ENCODE data around the gene HAPLN3.

The HAPLN3 gene

GRCh38 chr15:88864861-88865497, 30.4 kb downstream of the HAPLN3 start:
- DNase-seq (ENCODE audit: low spot score): no peak

- DNase-seq (ENCODE audit: low spot score): no peak
Measured at GRCh38 chr15:88863412-88863811, 31.9 kb downstream of the HAPLN3 start.

GRCh38 chr15:88860212-88860611, 35.1 kb downstream of the HAPLN3 start:
- DNase-seq (ENCODE audit: low spot score): no peak

- DNase-seq (ENCODE audit: low spot score): no peak
Measured at GRCh38 chr15:88859550-88859949, 35.8 kb downstream of the HAPLN3 start.

- no peak for DNase-seq (ENCODE audit: low spot score)
Measured at GRCh38 chr15:88858934-88859333, 36.4 kb downstream of the HAPLN3 start.

- DNase-seq (ENCODE audit: low spot score): no peak
Measured at GRCh38 chr15:88852476-88852875, 42.9 kb downstream of the HAPLN3 start.

- DNase-seq (ENCODE audit: low spot score): no peak
Measured at GRCh38 chr15:88849376-88850072, 45.8 kb downstream of the HAPLN3 start.

GRCh38 chr15:88848203-88848602, 47.1 kb downstream of the HAPLN3 start:
- DNase-seq (ENCODE audit: low spot score): no peak

- no peak for DNase-seq (ENCODE audit: low spot score)
Measured at GRCh38 chr15:88847144-88847543, 48.2 kb downstream of the HAPLN3 start.

GRCh38 chr15:88845616-88846015, 49.7 kb downstream of the HAPLN3 start:
- DNase-seq (ENCODE audit: low spot score): no peak

GRCh38 chr15:88844749-88845386, 50.5 kb downstream of the HAPLN3 start:
- no peak for DNase-seq (ENCODE audit: low spot score)

GRCh38 chr15:88843334-88843733, 52.0 kb downstream of the HAPLN3 start:
- DNase-seq (ENCODE audit: low spot score): no peak

- DNase-seq (ENCODE audit: low spot score): no peak
Measured at GRCh38 chr15:88842156-88842555, 53.2 kb downstream of the HAPLN3 start.

- DNase-seq (ENCODE audit: low spot score): no peak
Measured at GRCh38 chr15:88841236-88841635, 54.1 kb downstream of the HAPLN3 start.

GRCh38 chr15:88839961-88840360, 55.4 kb downstream of the HAPLN3 start:
- DNase-seq (ENCODE audit: low spot score): no peak

- no peak for DNase-seq (ENCODE audit: low spot score)
Measured at GRCh38 chr15:88839146-88839545, 56.2 kb downstream of the HAPLN3 start.

- DNase-seq (ENCODE audit: low spot score): no peak
Measured at GRCh38 chr15:88838667-88839066, 56.7 kb downstream of the HAPLN3 start.

GRCh38 chr15:88835646-88836045, 59.7 kb downstream of the HAPLN3 start:
- no peak for DNase-seq (ENCODE audit: low spot score)

- DNase-seq (ENCODE audit: low spot score): no peak
Measured at GRCh38 chr15:88835119-88835518, 60.2 kb downstream of the HAPLN3 start.

GRCh38 chr15:88834211-88834812, 61.0 kb downstream of the HAPLN3 start:
- DNase-seq (ENCODE audit: low spot score): no peak

- no peak for DNase-seq (ENCODE audit: low spot score)
Measured at GRCh38 chr15:88833731-88834100, 61.6 kb downstream of the HAPLN3 start.

- DNase-seq (ENCODE audit: low spot score): no peak
Measured at GRCh38 chr15:88832820-88833730, 62.3 kb downstream of the HAPLN3 start.

All from LoVo (cell line).